GM12892 (cell line): Measurements from ENCODE around the gene STARD4.

Experiments
- DNase-seq: peaks from one replicate; pipeline ENCODE4 v3.0.0; 2011; ENCODE audit not compliant: insufficient read length
- FAIRE-seq: peaks from 2 replicates; lab custom pipeline; 2011; peaks lifted over from hg19 to GRCh38; lab: Jason Lieb, UNC
- POLR2A ChIP-seq: IDR thresholded peaks from 2 replicates; pipeline ENCODE4 v1.6.1; 2011; ENCODE audit warnings: low read depth, low read length, control low read depth
- POLR2AphosphoS5 ChIP-seq: IDR thresholded peaks from 2 replicates; pipeline ENCODE4 v1.6.1; 2011; ENCODE audit warnings: low read depth, low read length, control low read depth
- TAF1 ChIP-seq: IDR thresholded peaks from 2 replicates; pipeline ENCODE4 v1.6.1; 2011; ENCODE audit warnings: low read depth, mild to moderate bottlenecking, control low read depth, low read length, borderline replicate concordance

Gene STARD4

GRCh38 chr5:111488353-111488752 is 24.0 kb downstream of the STARD4 start:
- no peak for FAIRE-seq
- no peak for DNase-seq
- TF ChIP-seq TAF1 = no peak
- no peak for TF ChIP-seq POLR2A
- TF ChIP-seq POLR2AphosphoS5 = no peak

GRCh38 chr5:111486926-111487325 is 25.4 kb downstream of the STARD4 start:
- no peak for FAIRE-seq
- no peak for DNase-seq
- TF ChIP-seq TAF1 = no peak
- TF ChIP-seq POLR2AphosphoS5 = no peak
- TF ChIP-seq POLR2A = no peak

GRCh38 chr5:111486055-111486454 is 26.3 kb downstream of the STARD4 start:
- FAIRE-seq (no peak), DNase-seq (no peak)
- no peak for TF ChIP-seq TAF1
- TF ChIP-seq POLR2AphosphoS5 = no peak
- TF ChIP-seq POLR2A = no peak

- no peak for DNase-seq
- TF ChIP-seq POLR2AphosphoS5 (no peak), TAF1 (no peak), POLR2A (no peak)
- FAIRE-seq = no peak
These were observed 32.0 kb downstream of the STARD4 start for GRCh38 chr5:111480346-111480745.

- TF ChIP-seq TAF1 = no peak
- TF ChIP-seq POLR2AphosphoS5 = no peak
- TF ChIP-seq POLR2A = no peak
- DNase-seq = no peak
- FAIRE-seq = no peak
These were observed 33.4 kb downstream of the STARD4 start for GRCh38 chr5:111478898-111479297.

- TF ChIP-seq TAF1 (no peak), POLR2AphosphoS5 (no peak), POLR2A (no peak)
- FAIRE-seq (no peak), DNase-seq (no peak)
These were observed 34.1 kb downstream of the STARD4 start for GRCh38 chr5:111478266-111478665.

- no peak for TF ChIP-seq TAF1
- no peak for TF ChIP-seq POLR2A
- TF ChIP-seq POLR2AphosphoS5 = no peak
- FAIRE-seq (peak; percentile 87), DNase-seq (no peak)
These were observed 39.8 kb downstream of the STARD4 start for GRCh38 chr5:111472579-111472978.

GRCh38 chr5:111472096-111472495 is 40.2 kb downstream of the STARD4 start:
- no peak for TF ChIP-seq POLR2A
- TF ChIP-seq POLR2AphosphoS5 = no peak
- TF ChIP-seq TAF1 = no peak
- DNase-seq = no peak
- no peak for FAIRE-seq

GRCh38 chr5:111469903-111470302 is 42.4 kb downstream of the STARD4 start:
- FAIRE-seq (peak; percentile 66), DNase-seq (no peak)
- TF ChIP-seq TAF1 (no peak), POLR2A (no peak), POLR2AphosphoS5 (no peak)

- FAIRE-seq (peak; percentile 9), DNase-seq (no peak)
- no peak for TF ChIP-seq POLR2AphosphoS5
- TF ChIP-seq POLR2A = no peak
- TF ChIP-seq TAF1 = no peak
These were observed 42.9 kb downstream of the STARD4 start for GRCh38 chr5:111469293-111469896.

GRCh38 chr5:111463311-111463710 is 49.0 kb downstream of the STARD4 start:
- TF ChIP-seq POLR2AphosphoS5 (no peak), POLR2A (no peak), TAF1 (no peak)
- FAIRE-seq = no peak
- DNase-seq = no peak

GRCh38 chr5:111461934-111462333 is 50.4 kb downstream of the STARD4 start:
- no peak for DNase-seq
- TF ChIP-seq TAF1 = no peak
- no peak for TF ChIP-seq POLR2AphosphoS5
- no peak for TF ChIP-seq POLR2A
- FAIRE-seq = no peak

- DNase-seq = no peak
- no peak for FAIRE-seq
- TF ChIP-seq TAF1 (no peak), POLR2AphosphoS5 (no peak), POLR2A (no peak)
These were observed 51.1 kb downstream of the STARD4 start for GRCh38 chr5:111461255-111461671.
